Nucleus accumbens (tissue), 56 donors: Measurements from ENCODE around the gene SGCD.
"Not testable (repeated sequence)": the region's sequence is repeated elsewhere in the genome, so short reads cannot be mapped to it uniquely, and the experiment has no call there.

Experiments
- DNase-seq, 56 donors: peaks; one replicate each; lab custom pipeline; 2025; lab: John Stamatoyannopoulos, UW

SGCD gene

DNA sequence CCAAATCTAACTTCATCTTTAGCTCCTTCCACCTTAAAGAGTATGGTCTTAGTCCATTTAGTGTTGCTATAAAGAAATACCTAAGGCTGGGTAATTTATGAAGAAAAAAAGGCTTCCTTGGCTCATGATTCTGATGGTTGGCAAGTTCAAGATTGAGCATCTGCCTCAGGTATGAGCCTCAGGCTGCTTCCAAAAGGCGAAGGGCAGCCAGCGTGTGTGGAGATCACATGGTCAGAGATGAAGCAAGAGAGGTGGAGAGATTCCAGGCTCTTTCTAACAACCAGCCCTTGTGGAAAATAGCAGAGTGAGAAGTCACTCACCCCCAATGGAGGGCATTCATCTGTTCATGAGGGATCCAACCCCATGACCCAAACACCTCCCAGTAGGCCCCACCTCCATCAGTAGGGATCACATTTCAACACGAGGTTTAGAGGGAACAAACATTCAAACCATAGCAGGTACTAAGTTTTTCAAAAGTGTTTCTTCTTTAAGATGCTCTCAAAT lies 225.9 kb downstream of the SGCD start:
- DNase-seq, result no peak

DNA sequence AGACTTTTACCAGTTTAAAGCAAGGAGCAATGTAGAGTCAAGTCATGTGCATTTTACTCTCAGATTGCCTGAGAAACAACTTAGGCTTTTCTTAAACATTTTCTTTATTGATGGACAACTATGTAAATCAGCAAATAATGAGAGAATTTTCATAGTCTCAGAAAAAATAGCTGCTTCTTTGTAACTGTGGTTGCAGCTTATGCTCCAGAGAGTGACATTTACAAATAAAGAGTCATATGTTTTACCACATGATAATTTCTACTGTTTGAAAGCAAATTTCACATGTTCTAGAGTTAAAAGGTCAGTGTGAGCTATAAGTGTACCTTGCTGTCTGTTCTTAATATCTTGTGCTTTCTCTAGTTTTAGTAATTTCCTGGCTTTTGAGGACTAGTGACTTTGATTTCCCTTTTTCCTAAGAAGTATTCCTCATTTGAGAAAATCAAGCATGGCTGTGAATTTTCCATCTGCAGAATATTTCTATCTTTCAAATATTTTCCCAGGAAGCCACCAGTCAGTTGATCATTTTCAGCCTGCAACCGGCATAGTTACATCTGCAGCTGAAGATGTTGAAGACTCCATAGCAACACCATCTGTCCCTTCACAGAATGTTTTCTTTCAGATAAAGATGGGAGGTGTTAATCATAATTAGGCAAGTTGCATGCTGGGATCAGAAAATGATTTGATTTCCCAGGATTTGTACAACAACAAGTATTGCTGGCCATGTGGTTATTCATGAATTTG lies 229.9 kb downstream of the SGCD start:
- DNase-seq, result no peak

DNA sequence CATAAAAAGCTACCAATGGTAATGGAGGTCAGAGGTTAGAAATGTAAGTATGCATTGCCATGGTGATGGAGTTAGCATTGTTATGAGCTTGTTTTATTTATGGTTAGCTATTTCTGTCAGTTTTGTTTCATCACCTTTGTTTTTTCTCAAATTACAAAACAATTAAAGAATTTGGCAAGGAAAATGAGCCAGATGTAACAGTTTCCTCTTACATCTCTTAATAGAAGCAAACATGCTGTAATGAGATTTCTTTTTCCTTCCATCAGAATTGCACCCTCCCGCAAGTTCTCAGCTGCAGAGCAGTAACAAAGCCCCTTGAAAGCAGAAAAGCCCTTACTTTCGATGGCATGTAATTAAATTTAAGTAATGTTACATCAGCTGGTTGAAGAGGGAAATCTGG lies 233.0 kb downstream of the SGCD start:
- no peak for DNase-seq

DNA sequence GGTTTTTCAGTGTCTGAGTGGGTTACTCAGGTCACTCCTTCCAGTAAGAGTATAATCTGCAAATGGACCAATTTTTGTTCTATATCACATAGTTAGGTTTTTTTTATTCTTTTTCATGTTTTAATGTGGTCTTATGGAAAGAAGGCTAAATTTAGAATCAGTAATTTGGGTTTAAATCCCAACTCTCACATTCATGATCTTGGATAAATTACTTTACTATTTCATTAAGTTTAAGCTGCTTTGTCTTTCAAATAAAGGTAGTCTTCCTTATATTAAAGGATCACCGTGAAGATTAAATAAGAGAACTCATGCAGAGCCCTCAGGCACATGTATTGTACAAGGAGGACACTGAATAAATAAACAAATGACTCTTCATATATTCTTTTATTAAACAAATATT lies 234.7 kb downstream of the SGCD start:
- DNase-seq, result no peak

- no peak for DNase-seq
These were observed 243.7 kb downstream of the SGCD start for GRCh38 chr5:156570615-156571014.

DNA sequence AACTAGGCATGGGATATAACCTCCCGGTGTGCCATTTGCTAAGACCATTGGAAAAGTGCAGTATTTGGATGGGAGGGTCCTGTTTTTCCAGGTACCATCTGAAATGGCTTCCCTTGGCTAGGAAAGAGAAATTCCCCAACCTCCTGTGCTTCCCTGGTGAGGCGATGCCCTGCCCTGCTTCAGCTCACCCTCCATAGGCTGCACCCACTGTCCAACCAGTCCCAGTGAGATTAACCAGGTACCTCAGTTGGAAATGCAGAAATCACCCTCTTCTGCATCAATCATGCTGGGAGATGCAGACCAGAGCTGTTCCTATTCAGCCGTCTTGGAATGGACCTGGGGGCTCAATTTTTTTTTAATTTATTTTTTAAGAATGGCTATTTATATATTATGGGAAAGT lies 254.8 kb downstream of the SGCD start:
- no peak for DNase-seq

GRCh38 chr5:156582193-156582598 lies 255.2 kb downstream of the SGCD start:
- no peak for DNase-seq

DNA sequence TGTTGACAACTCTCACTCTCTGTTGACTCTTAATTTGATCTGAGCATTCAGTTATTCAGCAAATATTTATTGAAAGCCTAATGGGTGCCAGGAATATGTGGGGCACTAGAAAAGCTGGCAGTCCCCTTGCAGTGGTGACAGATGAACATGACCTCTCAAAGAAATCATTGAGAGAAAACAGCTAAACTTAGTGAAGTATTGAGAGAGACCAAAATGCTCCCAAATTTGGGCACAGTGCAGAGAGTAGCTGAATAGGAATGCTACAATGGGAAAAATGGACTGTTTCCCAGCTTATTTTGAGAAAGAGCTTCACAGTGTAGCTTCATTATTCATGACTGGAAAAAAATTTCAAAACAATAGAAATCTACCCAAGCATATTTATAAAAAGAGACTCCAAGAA lies 257.9 kb downstream of the SGCD start:
- DNase-seq, result no peak

DNA sequence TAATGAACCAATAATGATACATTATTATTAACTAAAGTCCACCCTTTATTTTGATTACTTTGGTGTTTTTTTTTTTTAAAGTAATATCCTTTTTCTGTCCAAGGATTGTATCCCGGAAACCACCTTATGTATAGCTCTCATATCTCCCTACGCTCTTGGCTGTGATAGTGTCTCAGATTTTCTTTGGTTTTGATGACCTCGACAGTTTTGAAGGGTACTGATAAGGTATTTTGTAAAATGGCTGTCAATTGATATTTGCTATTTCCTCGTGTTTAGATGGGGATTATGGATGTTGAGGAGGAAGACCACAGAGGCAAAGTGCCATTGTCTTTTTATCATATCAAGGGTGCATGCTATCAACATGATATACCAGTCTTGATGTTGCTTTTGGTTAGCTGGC lies 259.0 kb downstream of the SGCD start:
- no peak for DNase-seq

- no peak for DNase-seq
These were observed 260.0 kb downstream of the SGCD start for GRCh38 chr5:156587012-156587411.

- no peak for DNase-seq
These were observed 261.3 kb downstream of the SGCD start for GRCh38 chr5:156588306-156588705.

DNA sequence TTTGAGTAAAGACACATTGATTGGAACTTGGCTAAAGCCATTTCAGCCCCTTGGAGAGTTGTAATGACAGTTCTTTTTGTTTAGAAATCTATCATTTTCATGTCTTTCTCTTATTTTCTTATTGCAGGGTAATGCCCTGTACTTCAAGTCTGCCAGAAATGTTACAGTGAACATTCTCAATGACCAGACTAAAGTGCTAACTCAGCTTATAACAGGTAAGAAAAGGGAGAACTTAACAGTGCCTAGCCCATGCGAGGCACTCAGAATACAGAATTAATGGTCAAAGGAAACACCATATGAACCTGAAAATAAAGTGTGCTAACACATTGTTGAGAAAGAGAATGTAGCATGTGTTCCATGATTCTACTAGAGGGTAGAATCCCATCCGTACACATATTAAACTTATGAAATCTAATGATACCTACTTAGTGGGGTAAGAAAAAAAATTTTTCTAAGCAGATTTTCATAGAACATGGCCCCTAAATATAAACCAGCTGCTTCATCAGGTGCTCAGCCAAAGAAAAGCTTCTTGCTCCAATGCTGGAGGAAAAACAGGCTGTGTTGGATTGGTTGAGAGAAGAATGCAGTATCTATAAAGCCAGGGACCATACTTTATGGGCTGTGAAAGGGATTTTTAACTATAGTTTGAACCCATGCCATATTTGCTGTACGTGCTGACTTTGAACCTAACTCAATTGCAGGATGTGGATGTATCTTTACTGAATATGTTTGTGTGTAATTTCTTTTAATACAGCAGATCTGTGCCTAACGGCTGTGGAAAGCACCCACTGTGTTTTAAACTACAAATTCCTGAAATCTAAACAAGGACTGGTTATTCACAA lies 262.4 kb downstream of the SGCD start:
- DNase-seq, result peak in 1 of 56 donors; percentile 58

DNA sequence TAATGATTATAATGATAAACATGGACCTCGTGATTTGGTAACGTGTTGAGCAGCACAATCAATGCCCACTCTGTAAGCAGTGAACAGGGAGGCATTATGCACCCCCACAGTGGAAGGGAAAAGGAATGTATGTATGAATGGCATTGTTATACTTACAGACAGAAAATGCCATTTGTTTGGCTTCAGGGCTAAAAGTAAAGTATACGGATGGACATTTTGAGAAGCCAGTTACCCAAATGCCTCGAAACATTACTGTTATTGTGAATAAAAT lies 262.9 kb downstream of the SGCD start:
- peak in 31 of 56 donors; percentile 7 to 76 (median 37) for DNase-seq

GRCh38 chr5:156590978-156591377 lies 264.0 kb downstream of the SGCD start:
- DNase-seq, result no peak

- no peak for DNase-seq
These were observed 264.7 kb downstream of the SGCD start for GRCh38 chr5:156591631-156592030.

- DNase-seq, result no peak
These were observed 266.6 kb downstream of the SGCD start for GRCh38 chr5:156593546-156593945.

GRCh38 chr5:156594406-156594805 lies 267.4 kb downstream of the SGCD start:
- no peak for DNase-seq

- DNase-seq, result no peak
These were observed 268.3 kb downstream of the SGCD start for GRCh38 chr5:156595132-156595787.

DNA sequence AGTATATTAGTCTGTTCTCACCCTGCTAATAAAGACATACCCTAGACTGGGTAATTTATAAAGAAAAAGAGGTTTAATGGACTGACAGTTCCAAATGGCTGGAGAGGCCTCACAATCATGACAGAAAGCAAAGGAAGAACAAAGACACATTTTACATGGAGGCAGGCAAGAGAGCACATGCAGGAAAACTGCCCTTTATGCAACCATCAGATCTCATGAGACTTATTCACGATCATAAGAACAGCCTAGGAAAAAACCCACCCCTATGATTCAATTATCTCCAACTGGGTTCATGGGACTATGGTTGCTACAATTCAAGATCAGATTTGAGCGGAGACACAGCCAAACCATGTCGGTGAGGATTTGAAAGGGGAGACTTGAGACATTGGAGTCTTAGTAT lies 270.3 kb downstream of the SGCD start:
- DNase-seq, result no peak

GRCh38 chr5:156598964-156599363 lies 272.0 kb downstream of the SGCD start:
- DNase-seq, result no peak

- not testable (repeated sequence) for DNase-seq
These were observed 283.6 kb downstream of the SGCD start for GRCh38 chr5:156610582-156610981.

GRCh38 chr5:156615901-156616300 lies 288.9 kb downstream of the SGCD start:
- no peak for DNase-seq
